HCT116 (cell line): ENCODE data around the gene DMXL2. TPM values are rescaled to one million over a fixed set of nuclear protein-coding genes. Genes with fewer than 3 reads are reported as not detected.
A peak's percentile ranks its signal among the peaks of the same experiment; 100 is the strongest.

Source experiments
- ATAC-seq: fragments of 200-7000 bp; cut with Tn5 transposase; 2 replicates; pipeline ENCODE4 v1.9.1; 2020; ENCODE audit warnings: mild to moderate bottlenecking, moderate library complexity
- BruUV-seq: library from RNA; stranded (reverse); fragments of 400-500 nt; replicated peaks from 2 replicates; lab custom pipeline; 2021; lab: Mats Ljungman, UMichigan
- CTCF ChIA-PET: fragments of 300-600 bp; sonication (Branson Sonifier 250); formaldehyde crosslinking; loops from one replicate; lab custom pipeline; 2021; ENCODE audit warnings: antibody characterized with exemption; lab: Charles Lee
- POLR2A ChIA-PET: fragments of 300-600, 350-600 bp; sonication (Branson Sonifier 250); formaldehyde crosslinking; loops from one replicate; lab custom pipeline; 2021; ENCODE audit warnings: antibody characterized with exemption; lab: Charles Lee
- RAD21 ChIA-PET, 2 experiments: fragments of 300-600 bp; sonication (Branson Sonifier 250); formaldehyde crosslinking; loops; one replicate each; lab custom pipeline; 2023; ENCODE audit warnings: low total read pairs in 2 of 2; ENCODE audit not compliant: uncharacterized antibody in 2 of 2, unreplicated experiment in 2 of 2, low non-redundant PET in 1 of 2; lab: Charles Lee
- DNase-seq: peaks from one replicate; pipeline ENCODE4 v3.0.0-alpha.2; 2010; ENCODE audit warnings: low read depth, low spot score
- H2AFZ ChIP-seq: fragments of 200-600 bp; shearing (Covaris generic), sonication (generic); 2 replicates; pipeline ENCODE4 v1.6.1; 2017; ENCODE audit warnings: low read depth, mixed run types, mixed read lengths, antibody characterized with exemption, low read length; ENCODE audit not compliant: poor library complexity, severe bottlenecking
- H3K27ac ChIP-seq: 2 replicates; pipeline ENCODE4 v1.5.1; 2012; ENCODE audit warnings: low read depth, low read length
- H3K27me3 ChIP-seq: fragments of 200-600 bp; sonication (generic); 2 replicates; pipeline ENCODE4 v1.6.1; 2016; ENCODE audit warnings: mixed run types, low read length, mixed read lengths; ENCODE audit not compliant: insufficient read depth
- H3K36me3 ChIP-seq, 2 experiments: fragments of 200-500 bp in 1 of 2; fragments of 200-600 bp in 1 of 2; sonication (Bioruptor generic) in 1 of 2; sonication (generic) in 1 of 2; 2 replicates each; pipeline versions ENCODE4 v1.5.1 to v1.6.1; 2014 to 2016; ENCODE audit warnings: low read length in 2 of 2, inconsistent platforms in 1 of 2, mixed read lengths in 1 of 2, mixed run types in 1 of 2; ENCODE audit not compliant: insufficient read depth in 2 of 2, control insufficient read depth in 1 of 2
- H3K4me1 ChIP-seq, 2 experiments: fragments of 200-600 bp in 1 of 2; sonication (generic) in 1 of 2; 2 replicates each; pipeline versions ENCODE4 v1.5.1 to v1.6.1; 2012 to 2017; ENCODE audit warnings: low read length in 2 of 2, inconsistent platforms in 1 of 2, mild to moderate bottlenecking in 1 of 2, mixed read lengths in 1 of 2, mixed run types in 1 of 2, moderate library complexity in 1 of 2; ENCODE audit not compliant: insufficient read depth in 2 of 2, control insufficient read depth in 1 of 2
- H3K4me2 ChIP-seq: fragments of 200-600 bp; sonication (generic); 2 replicates; pipeline ENCODE4 v1.6.1; 2017; ENCODE audit warnings: mixed run types, low read length, mixed read lengths
- H3K4me3 ChIP-seq, 2 experiments: fragments of 200-600 bp in 1 of 2; sonication (generic) in 1 of 2; replicated peaks in 1 of 2; 2 replicates each; pipeline ENCODE4 v1.5.1; 2011 to 2016; ENCODE audit warnings: low read length in 2 of 2, control low read depth in 1 of 2, low read depth in 1 of 2, mild to moderate bottlenecking in 1 of 2, mixed read lengths in 1 of 2, mixed run types in 1 of 2
- H3K79me2 ChIP-seq: fragments of 200-600 bp; sonication (generic); 2 replicates; pipeline ENCODE4 v1.6.1; 2017; ENCODE audit warnings: mild to moderate bottlenecking, mixed run types, low read length, moderate library complexity, mixed read lengths; ENCODE audit not compliant: insufficient read depth
- H3K9ac ChIP-seq: fragments of 200-600 bp; sonication (generic); 2 replicates; pipeline ENCODE4 v1.6.1; 2016; ENCODE audit warnings: low read length, mixed read lengths
- H3K9me2 ChIP-seq: fragments of 200-600 bp; sonication (generic), shearing (Covaris generic); 2 replicates; pipeline ENCODE4 v1.6.1; 2017; ENCODE audit warnings: mixed run types, mild to moderate bottlenecking, moderate library complexity; ENCODE audit not compliant: insufficient read depth
- H3K9me3 ChIP-seq, 2 experiments: fragments of 200-500 bp in 1 of 2; fragments of 200-600 bp in 1 of 2; sonication (Bioruptor generic) in 1 of 2; sonication (generic) in 1 of 2; 2 replicates each; pipeline ENCODE4 v1.6.1; 2014 to 2017; ENCODE audit warnings: low read length in 2 of 2, mixed read lengths in 2 of 2, inconsistent platforms in 1 of 2, low read depth in 1 of 2, mild to moderate bottlenecking in 1 of 2, mixed run types in 1 of 2, moderate library complexity in 1 of 2; ENCODE audit not compliant: control insufficient read depth in 1 of 2, insufficient read depth in 1 of 2
- H4K20me1 ChIP-seq: fragments of 200-600 bp; sonication (generic), shearing (Covaris generic); 2 replicates; pipeline ENCODE4 v1.6.1; 2017; ENCODE audit warnings: mixed run types, mild to moderate bottlenecking, moderate library complexity; ENCODE audit not compliant: insufficient read depth
- CBX3 ChIP-seq: IDR thresholded peaks from 2 replicates; pipeline ENCODE4 v1.6.1; 2012; ENCODE audit warnings: low read depth
- CTCF ChIP-seq, 3 experiments: fragments of 200-600 bp in 1 of 3; sonication (generic) in 1 of 3; IDR thresholded peaks in 2 of 3; conservative IDR thresholded peaks in 1 of 3; 2 replicates each; pipeline ENCODE4 v1.5.1; 2012 to 2017; ENCODE audit warnings: low read depth in 2 of 3, low read length in 2 of 3, antibody characterized with exemption in 1 of 3, borderline replicate concordance in 1 of 3, control low read depth in 1 of 3, mild to moderate bottlenecking in 1 of 3, mixed read lengths in 1 of 3, mixed run types in 1 of 3, moderate library complexity in 1 of 3; ENCODE audit not compliant: insufficient read depth in 1 of 3
- EZH2 ChIP-seq: fragments of 200-600 bp; sonication (generic); IDR thresholded peaks from 2 replicates; pipeline ENCODE4 v1.6.1; 2017; ENCODE audit warnings: antibody characterized with exemption, mixed run types
- EZH2phosphoT487 ChIP-seq: fragments of 200-600 bp; IDR thresholded peaks from 2 replicates; pipeline ENCODE4 v1.6.1; 2018; ENCODE audit warnings: antibody characterized with exemption, borderline replicate concordance
- FOSL1 ChIP-seq: IDR thresholded peaks from 2 replicates; pipeline ENCODE4 v1.6.1; 2012; ENCODE audit warnings: low read depth
- JUND ChIP-seq: IDR thresholded peaks from 2 replicates; pipeline ENCODE4 v1.6.1; 2012
- POLR2AphosphoS5 ChIP-seq: IDR thresholded peaks from 2 replicates; pipeline ENCODE4 v1.6.1; 2011; ENCODE audit warnings: mild to moderate bottlenecking, low read depth, low read length, moderate library complexity
- RAD21 ChIP-seq: IDR thresholded peaks from 2 replicates; pipeline ENCODE4 v1.6.1; 2012; ENCODE audit warnings: low read depth, mild to moderate bottlenecking
- YY1 ChIP-seq: IDR thresholded peaks from 2 replicates; pipeline ENCODE4 v1.6.1; 2011; ENCODE audit warnings: low read length, low read depth, moderate library complexity, mild to moderate bottlenecking; ENCODE audit not compliant: insufficient replicate concordance; ENCODE audit errors: extremely low read depth
- ZBTB33 ChIP-seq: IDR thresholded peaks from 2 replicates; pipeline ENCODE4 v1.6.1; 2011; ENCODE audit warnings: mild to moderate bottlenecking, low read length, moderate library complexity; ENCODE audit not compliant: insufficient replicate concordance; ENCODE audit errors: extremely low read depth
- ZNF274 ChIP-seq: fragments of 200-500 bp; sonication (Bioruptor generic); IDR thresholded peaks from 2 replicates; pipeline ENCODE4 v1.6.1; 2014; ENCODE audit warnings: mild to moderate bottlenecking, low read depth, low read length, inconsistent platforms
- intact Hi-C: fragments of 100-400 bp; cut with micrococcal nuclease; formaldehyde crosslinking; loops from 2 replicates; pipeline ENCODE4 v1.10.0; 2022
- total RNA-seq: library from RNA; stranded (reverse); gene quantifications from one replicate; pipeline ENCODE4 v1.2.1, GENCODE V29; 2021; ENCODE audit not compliant: unreplicated experiment
- TF ChIP-seq, protein P1 (sequence below): IDR thresholded peaks from 2 replicates; pipeline ENCODE4 v1.6.1; 2012
- TF ChIP-seq, protein P2 (sequence below): IDR thresholded peaks from 2 replicates; pipeline ENCODE4 v1.6.1; 2012; ENCODE audit warnings: low read depth

The DMXL2 gene
- total RNA-seq, 1 experiment from 2014 or later: 21.5 TPM

GRCh38 chr15:51448622-51449399 is 173.8 kb downstream of the DMXL2 start:
- intact Hi-C loops: no loop called here

More at GRCh38 chr15:51448622-51449399, 173.8 kb downstream of the DMXL2 start:
- Histone ChIP-seq H3K27me3 (no peaks in the 10 kb centered on the region; the same call in 1 of the 2 replicates), H3K79me2 (no peaks in the 10 kb centered on the region), H3K4me3 (no peak overlapping the region), H3K27ac (no peak overlapping the region), H3K9ac (no peak overlapping the region), H3K4me2 (peak overlapping the region; percentile 59), H3K9me2 (no peaks in the 10 kb centered on the region), H2AFZ (no peak overlapping the region), H3K9me3 (no peaks in the 10 kb centered on the region), H3K4me1 (peaks cover 26 to 60% of the 10 kb centered on the region in 2 experiments), H3K36me3 (peaks cover 2 to 14% of the 10 kb centered on the region in 2 experiments; a peak in 2 of 4 replicates), H4K20me1 (no peaks in the 10 kb centered on the region)
- RAD21 ChIA-PET: no interaction called here
- no TSS peak for BruUV-seq
- POLR2A ChIA-PET: no interaction called here
- CTCF ChIA-PET: no interaction called here
- TF ChIP-seq, protein P1, sequence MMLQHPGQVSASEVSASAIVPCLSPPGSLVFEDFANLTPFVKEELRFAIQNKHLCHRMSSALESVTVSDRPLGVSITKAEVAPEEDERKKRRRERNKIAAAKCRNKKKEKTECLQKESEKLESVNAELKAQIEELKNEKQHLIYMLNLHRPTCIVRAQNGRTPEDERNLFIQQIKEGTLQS: no peak
- TF ChIP-seq CTCF (IDR thresholded peaks at IDR 0.05 in 2 of 3, conservative IDR thresholded peaks at IDR 0.05 in 1 of 3; ENCODE audit: borderline replicate concordance in 1 of 3, insufficient read depth in 1 of 3, low read depth in 2 of 3, low read length in 2 of 3) (no peak), POLR2AphosphoS5 (no peak), EZH2phosphoT487 (no peak), RAD21 (no peak), EZH2 (no peak), YY1 (no peak), CBX3 (no peak), JUND (no peak), FOSL1 (no peak), ZNF274 (no peak), ZBTB33 (no peak)
- TF ChIP-seq, protein P2, sequence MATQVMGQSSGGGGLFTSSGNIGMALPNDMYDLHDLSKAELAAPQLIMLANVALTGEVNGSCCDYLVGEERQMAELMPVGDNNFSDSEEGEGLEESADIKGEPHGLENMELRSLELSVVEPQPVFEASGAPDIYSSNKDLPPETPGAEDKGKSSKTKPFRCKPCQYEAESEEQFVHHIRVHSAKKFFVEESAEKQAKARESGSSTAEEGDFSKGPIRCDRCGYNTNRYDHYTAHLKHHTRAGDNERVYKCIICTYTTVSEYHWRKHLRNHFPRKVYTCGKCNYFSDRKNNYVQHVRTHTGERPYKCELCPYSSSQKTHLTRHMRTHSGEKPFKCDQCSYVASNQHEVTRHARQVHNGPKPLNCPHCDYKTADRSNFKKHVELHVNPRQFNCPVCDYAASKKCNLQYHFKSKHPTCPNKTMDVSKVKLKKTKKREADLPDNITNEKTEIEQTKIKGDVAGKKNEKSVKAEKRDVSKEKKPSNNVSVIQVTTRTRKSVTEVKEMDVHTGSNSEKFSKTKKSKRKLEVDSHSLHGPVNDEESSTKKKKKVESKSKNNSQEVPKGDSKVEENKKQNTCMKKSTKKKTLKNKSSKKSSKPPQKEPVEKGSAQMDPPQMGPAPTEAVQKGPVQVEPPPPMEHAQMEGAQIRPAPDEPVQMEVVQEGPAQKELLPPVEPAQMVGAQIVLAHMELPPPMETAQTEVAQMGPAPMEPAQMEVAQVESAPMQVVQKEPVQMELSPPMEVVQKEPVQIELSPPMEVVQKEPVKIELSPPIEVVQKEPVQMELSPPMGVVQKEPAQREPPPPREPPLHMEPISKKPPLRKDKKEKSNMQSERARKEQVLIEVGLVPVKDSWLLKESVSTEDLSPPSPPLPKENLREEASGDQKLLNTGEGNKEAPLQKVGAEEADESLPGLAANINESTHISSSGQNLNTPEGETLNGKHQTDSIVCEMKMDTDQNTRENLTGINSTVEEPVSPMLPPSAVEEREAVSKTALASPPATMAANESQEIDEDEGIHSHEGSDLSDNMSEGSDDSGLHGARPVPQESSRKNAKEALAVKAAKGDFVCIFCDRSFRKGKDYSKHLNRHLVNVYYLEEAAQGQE: no peak
- ATAC-seq: no peak
- DNase-seq: no peak
